WTC11 (cell line): ENCODE results near the gene TET1. TPM values are rescaled to one million over a fixed set of nuclear protein-coding genes. Genes with fewer than 3 reads are reported as not detected.

ENCODE experiments used
- ATAC-seq: fragments of 200-7000 bp; cut with Tn5 transposase; 2 replicates; pipeline ENCODE4 v1.10.0; 2021; ENCODE audit warnings: mild to moderate bottlenecking, moderate library complexity
- CTCF ChIA-PET: fragments of 300-600 bp; sonication (Branson Sonifier 250); formaldehyde crosslinking; loops from one replicate; lab custom pipeline; 2021; ENCODE audit warnings: antibody characterized with exemption; lab: Charles Lee
- POLR2A ChIA-PET: fragments of 350-600 bp; sonication (Branson Sonifier 250); formaldehyde crosslinking; loops from one replicate; lab custom pipeline; 2021; ENCODE audit warnings: antibody characterized with exemption; lab: Charles Lee
- DNase-seq: peaks from one replicate; pipeline ENCODE4 v3.0.0; 2021; ENCODE audit warnings: low spot score
- H3K27ac Mint-ChIP-seq: 2 replicates; pipeline ENCODE4 v1.8.0; 2021; ENCODE audit warnings: mixed read lengths
- H3K27me3 Mint-ChIP-seq: 2 replicates; pipeline ENCODE4 v1.8.0; 2021; ENCODE audit warnings: low read depth, mild to moderate bottlenecking, moderate library complexity, mixed read lengths
- H3K36me3 Mint-ChIP-seq: 2 replicates; pipeline ENCODE4 v1.8.0; 2021; ENCODE audit warnings: mixed read lengths
- H3K4me1 Mint-ChIP-seq: 2 replicates; pipeline ENCODE4 v1.8.0; 2022; ENCODE audit warnings: mixed read lengths
- H3K4me3 Mint-ChIP-seq: 2 replicates; pipeline ENCODE4 v1.8.0; 2021; ENCODE audit warnings: mild to moderate bottlenecking, moderate library complexity, mixed read lengths
- H3K9me3 Mint-ChIP-seq: 2 replicates; pipeline ENCODE4 v1.8.0; 2021; ENCODE audit warnings: mixed read lengths
- CREB1 ChIP-seq: sonication (generic); formaldehyde crosslinking; IDR thresholded peaks from 2 replicates; pipeline ENCODE4 v1.8.0; 2023; ENCODE audit warnings: mild to moderate bottlenecking, missing genetic modification reagents
- CREM ChIP-seq: sonication (generic); formaldehyde crosslinking; IDR thresholded peaks from 2 replicates; pipeline ENCODE4 v1.8.1; 2022; ENCODE audit warnings: mild to moderate bottlenecking, missing genetic modification reagents, moderate library complexity
- FOXP1 ChIP-seq: sonication (generic); formaldehyde crosslinking; IDR thresholded peaks from 2 replicates; pipeline ENCODE4 v1.8.0; 2022; ENCODE audit warnings: missing genetic modification reagents, mild to moderate bottlenecking, moderate library complexity, borderline replicate concordance
- NFATC4 ChIP-seq: fragments of 250-450 bp; sonication (Bioruptor Pico); IDR thresholded peaks from 2 replicates; pipeline ENCODE4 v1.9.0; 2021; ENCODE audit warnings: mild to moderate bottlenecking
- NR3C1 ChIP-seq: sonication (generic); formaldehyde crosslinking; conservative IDR thresholded peaks from 2 replicates; pipeline ENCODE4 v1.8.1; 2023; ENCODE audit warnings: low read depth, mild to moderate bottlenecking, missing genetic modification reagents
- TCF7 ChIP-seq: sonication (generic); formaldehyde crosslinking; IDR thresholded peaks from 2 replicates; pipeline ENCODE4 v1.8.0; 2022; ENCODE audit warnings: mild to moderate bottlenecking, low read depth, missing genetic modification reagents, moderate library complexity
- TEAD1 ChIP-seq: sonication (generic); formaldehyde crosslinking; IDR thresholded peaks from 2 replicates; pipeline ENCODE4 v1.8.0; 2022; ENCODE audit warnings: mild to moderate bottlenecking, missing genetic modification reagents
- ZNF263 ChIP-seq: sonication (generic); formaldehyde crosslinking; IDR thresholded peaks from 2 replicates; pipeline ENCODE4 v1.8.1; 2022; ENCODE audit warnings: low read depth, mild to moderate bottlenecking, moderate library complexity, missing genetic modification reagents
- ZNF396 ChIP-seq: fragments of 250-450 bp; sonication (Bioruptor Pico); IDR thresholded peaks from 2 replicates; pipeline ENCODE4 v1.8.0; 2021; ENCODE audit warnings: mild to moderate bottlenecking, moderate library complexity, borderline replicate concordance
- total RNA-seq: library from RNA; stranded (reverse); gene quantifications from 3 replicates; pipeline ENCODE4 v1.2.3, GENCODE V29; 2021
- TF ChIP-seq, protein P1 (sequence below): sonication (generic); formaldehyde crosslinking; IDR thresholded peaks from 2 replicates; pipeline ENCODE4 v1.8.0; 2023; ENCODE audit warnings: missing genetic modification reagents, mild to moderate bottlenecking, borderline replicate concordance
- TF ChIP-seq, protein P2 (sequence below): sonication (generic); formaldehyde crosslinking; IDR thresholded peaks from 2 replicates; pipeline ENCODE4 v1.8.1; 2023; ENCODE audit warnings: mild to moderate bottlenecking, missing genetic modification reagents, moderate library complexity
- TF ChIP-seq, protein P3 (sequence below): sonication (generic); formaldehyde crosslinking; IDR thresholded peaks from 2 replicates; pipeline ENCODE4 v1.8.0; 2023; ENCODE audit warnings: missing genetic modification reagents
- TF ChIP-seq, protein P4 (sequence below): sonication (generic); formaldehyde crosslinking; conservative IDR thresholded peaks from 2 replicates; pipeline ENCODE4 v1.8.1; 2022; ENCODE audit warnings: mild to moderate bottlenecking, missing genetic modification reagents
- TF ChIP-seq, protein P5 (sequence below): fragments of 250-450 bp; sonication (Bioruptor Pico); IDR thresholded peaks from 2 replicates; pipeline ENCODE4 v1.9.0; 2021; ENCODE audit warnings: mild to moderate bottlenecking, borderline replicate concordance
- TF ChIP-seq, protein P6 (sequence below): fragments of 250-450 bp; sonication (Bioruptor Pico); IDR thresholded peaks from 2 replicates; pipeline ENCODE4 v2.1.2; 2022; ENCODE audit warnings: mild to moderate bottlenecking, moderate library complexity
- TF ChIP-seq, protein P7 (sequence below): sonication (generic); formaldehyde crosslinking; IDR thresholded peaks from 2 replicates; pipeline ENCODE4 v1.8.1; 2022; ENCODE audit warnings: mild to moderate bottlenecking, moderate library complexity, missing genetic modification reagents

The TET1 gene
- total RNA-seq, 1 experiment from 2014 or later = 71.4 TPM

DNA sequence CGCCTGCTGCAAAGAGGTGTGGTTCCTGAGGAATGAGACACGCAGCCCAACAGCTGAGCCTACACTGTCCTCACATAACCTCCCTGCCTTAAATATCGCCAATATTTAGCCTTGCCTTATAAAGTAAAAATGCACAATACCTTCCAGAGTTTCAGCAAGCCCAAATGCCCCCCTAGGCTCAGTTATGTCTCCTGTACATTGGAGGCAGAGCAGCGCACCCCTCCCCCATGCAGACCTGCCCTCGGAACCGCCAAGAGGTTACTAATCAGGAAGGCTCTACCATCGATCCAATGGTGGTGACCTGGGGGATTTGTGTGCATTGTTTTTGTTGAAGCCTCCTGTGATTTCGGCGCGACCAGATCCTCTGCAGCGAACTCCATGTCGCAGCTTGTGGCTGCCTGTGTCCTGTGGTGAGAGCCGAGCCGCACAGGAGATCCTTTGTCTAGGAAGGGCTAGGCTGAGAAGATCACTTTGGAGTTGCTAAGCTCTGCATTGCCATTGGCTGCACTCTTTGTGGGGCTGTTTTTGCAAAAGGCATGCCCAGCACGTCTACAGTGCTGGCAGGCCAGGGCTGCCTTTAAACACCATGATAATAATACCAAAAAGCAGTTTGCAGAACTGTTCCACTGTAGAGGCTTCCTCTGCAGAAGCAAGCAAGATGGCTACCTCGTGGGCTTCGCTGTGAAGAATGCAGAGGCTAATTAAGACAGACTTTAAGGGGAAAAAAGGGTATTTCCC lies 40.1 kb downstream of the TET1 start (continued):
- TF ChIP-seq, protein P1, sequence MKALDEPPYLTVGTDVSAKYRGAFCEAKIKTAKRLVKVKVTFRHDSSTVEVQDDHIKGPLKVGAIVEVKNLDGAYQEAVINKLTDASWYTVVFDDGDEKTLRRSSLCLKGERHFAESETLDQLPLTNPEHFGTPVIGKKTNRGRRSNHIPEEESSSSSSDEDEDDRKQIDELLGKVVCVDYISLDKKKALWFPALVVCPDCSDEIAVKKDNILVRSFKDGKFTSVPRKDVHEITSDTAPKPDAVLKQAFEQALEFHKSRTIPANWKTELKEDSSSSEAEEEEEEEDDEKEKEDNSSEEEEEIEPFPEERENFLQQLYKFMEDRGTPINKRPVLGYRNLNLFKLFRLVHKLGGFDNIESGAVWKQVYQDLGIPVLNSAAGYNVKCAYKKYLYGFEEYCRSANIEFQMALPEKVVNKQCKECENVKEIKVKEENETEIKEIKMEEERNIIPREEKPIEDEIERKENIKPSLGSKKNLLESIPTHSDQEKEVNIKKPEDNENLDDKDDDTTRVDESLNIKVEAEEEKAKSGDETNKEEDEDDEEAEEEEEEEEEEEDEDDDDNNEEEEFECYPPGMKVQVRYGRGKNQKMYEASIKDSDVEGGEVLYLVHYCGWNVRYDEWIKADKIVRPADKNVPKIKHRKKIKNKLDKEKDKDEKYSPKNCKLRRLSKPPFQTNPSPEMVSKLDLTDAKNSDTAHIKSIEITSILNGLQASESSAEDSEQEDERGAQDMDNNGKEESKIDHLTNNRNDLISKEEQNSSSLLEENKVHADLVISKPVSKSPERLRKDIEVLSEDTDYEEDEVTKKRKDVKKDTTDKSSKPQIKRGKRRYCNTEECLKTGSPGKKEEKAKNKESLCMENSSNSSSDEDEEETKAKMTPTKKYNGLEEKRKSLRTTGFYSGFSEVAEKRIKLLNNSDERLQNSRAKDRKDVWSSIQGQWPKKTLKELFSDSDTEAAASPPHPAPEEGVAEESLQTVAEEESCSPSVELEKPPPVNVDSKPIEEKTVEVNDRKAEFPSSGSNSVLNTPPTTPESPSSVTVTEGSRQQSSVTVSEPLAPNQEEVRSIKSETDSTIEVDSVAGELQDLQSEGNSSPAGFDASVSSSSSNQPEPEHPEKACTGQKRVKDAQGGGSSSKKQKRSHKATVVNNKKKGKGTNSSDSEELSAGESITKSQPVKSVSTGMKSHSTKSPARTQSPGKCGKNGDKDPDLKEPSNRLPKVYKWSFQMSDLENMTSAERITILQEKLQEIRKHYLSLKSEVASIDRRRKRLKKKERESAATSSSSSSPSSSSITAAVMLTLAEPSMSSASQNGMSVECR (CRISPR knock-in tag) = peak; percentile 90
- TF ChIP-seq, protein P2, sequence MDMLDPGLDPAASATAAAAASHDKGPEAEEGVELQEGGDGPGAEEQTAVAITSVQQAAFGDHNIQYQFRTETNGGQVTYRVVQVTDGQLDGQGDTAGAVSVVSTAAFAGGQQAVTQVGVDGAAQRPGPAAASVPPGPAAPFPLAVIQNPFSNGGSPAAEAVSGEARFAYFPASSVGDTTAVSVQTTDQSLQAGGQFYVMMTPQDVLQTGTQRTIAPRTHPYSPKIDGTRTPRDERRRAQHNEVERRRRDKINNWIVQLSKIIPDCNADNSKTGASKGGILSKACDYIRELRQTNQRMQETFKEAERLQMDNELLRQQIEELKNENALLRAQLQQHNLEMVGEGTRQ (CRISPR knock-in tag) = no peak
- TF ChIP-seq, protein P3, sequence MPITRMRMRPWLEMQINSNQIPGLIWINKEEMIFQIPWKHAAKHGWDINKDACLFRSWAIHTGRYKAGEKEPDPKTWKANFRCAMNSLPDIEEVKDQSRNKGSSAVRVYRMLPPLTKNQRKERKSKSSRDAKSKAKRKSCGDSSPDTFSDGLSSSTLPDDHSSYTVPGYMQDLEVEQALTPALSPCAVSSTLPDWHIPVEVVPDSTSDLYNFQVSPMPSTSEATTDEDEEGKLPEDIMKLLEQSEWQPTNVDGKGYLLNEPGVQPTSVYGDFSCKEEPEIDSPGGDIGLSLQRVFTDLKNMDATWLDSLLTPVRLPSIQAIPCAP (CRISPR knock-in tag) = no peak
- TF ChIP-seq, protein P4, sequence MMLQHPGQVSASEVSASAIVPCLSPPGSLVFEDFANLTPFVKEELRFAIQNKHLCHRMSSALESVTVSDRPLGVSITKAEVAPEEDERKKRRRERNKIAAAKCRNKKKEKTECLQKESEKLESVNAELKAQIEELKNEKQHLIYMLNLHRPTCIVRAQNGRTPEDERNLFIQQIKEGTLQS (CRISPR knock-in tag) = no peak
- TF ChIP-seq CREB1 (CRISPR knock-in tag) = peak; percentile 14; the same call in 1 of the 2 replicates
- no peak for TF ChIP-seq ZNF396 (CRISPR knock-in tag)
- TF ChIP-seq TEAD1 (CRISPR knock-in tag) = peak; percentile 86
- TF ChIP-seq, protein P5, sequence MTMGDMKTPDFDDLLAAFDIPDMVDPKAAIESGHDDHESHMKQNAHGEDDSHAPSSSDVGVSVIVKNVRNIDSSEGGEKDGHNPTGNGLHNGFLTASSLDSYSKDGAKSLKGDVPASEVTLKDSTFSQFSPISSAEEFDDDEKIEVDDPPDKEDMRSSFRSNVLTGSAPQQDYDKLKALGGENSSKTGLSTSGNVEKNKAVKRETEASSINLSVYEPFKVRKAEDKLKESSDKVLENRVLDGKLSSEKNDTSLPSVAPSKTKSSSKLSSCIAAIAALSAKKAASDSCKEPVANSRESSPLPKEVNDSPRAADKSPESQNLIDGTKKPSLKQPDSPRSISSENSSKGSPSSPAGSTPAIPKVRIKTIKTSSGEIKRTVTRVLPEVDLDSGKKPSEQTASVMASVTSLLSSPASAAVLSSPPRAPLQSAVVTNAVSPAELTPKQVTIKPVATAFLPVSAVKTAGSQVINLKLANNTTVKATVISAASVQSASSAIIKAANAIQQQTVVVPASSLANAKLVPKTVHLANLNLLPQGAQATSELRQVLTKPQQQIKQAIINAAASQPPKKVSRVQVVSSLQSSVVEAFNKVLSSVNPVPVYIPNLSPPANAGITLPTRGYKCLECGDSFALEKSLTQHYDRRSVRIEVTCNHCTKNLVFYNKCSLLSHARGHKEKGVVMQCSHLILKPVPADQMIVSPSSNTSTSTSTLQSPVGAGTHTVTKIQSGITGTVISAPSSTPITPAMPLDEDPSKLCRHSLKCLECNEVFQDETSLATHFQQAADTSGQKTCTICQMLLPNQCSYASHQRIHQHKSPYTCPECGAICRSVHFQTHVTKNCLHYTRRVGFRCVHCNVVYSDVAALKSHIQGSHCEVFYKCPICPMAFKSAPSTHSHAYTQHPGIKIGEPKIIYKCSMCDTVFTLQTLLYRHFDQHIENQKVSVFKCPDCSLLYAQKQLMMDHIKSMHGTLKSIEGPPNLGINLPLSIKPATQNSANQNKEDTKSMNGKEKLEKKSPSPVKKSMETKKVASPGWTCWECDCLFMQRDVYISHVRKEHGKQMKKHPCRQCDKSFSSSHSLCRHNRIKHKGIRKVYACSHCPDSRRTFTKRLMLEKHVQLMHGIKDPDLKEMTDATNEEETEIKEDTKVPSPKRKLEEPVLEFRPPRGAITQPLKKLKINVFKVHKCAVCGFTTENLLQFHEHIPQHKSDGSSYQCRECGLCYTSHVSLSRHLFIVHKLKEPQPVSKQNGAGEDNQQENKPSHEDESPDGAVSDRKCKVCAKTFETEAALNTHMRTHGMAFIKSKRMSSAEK (CRISPR knock-in tag) = no peak

DNA sequence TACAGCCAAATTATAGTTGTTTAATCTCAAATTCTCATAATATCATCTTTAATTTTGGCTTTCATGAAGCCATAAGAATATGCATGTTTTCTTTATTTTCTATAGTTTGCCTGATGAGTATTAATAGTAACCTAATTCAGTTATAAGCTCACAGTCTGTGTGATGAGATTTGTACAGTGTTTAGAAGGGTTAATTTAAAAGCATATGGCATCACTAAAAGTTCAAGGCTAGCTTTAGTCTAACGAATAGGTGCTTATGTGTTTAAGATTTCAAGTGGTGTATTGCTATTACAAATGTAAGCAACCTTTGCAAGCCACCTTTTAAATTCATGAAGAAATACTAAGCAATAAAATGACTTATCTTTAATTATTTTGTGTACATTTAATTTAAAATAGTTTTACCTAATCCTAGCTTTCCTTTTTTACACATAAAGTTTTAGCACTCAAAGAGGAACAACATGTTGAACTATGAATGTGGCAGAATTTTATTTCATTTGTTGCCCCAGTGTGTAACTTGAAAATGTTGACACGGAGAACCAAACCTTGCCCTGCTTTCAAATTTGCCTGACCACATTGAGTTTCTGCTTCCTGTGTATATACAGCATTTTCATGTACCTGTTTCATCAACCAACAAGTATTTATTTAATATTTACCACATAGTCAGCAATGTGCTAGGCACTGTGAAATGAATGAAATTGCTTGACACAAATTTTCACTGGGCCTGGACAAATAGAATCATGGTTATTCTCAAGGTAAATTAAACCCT lies 41.5 kb downstream of the TET1 start:
- peak overlapping the region; percentile 97 for H3K27ac Mint-ChIP-seq
- CTCF ChIA-PET = interaction anchor here (2.7 kb wide), 1 partner anchor 51 kb away, joined by 16 read pairs; no protein-coding TSS in a partner anchor
- H3K9me3 Mint-ChIP-seq = no peaks in the 10 kb centered on the region
- H3K4me1 Mint-ChIP-seq = peaks cover 70% of the 10 kb centered on the region
- DNase-seq = no peak
- POLR2A ChIA-PET = interaction anchor here (3.9 kb wide), 1 partner anchor 40 kb away, joined by 61 read pairs; the partner anchor contains the start of gene TET1
- no peaks in the 10 kb centered on the region for H3K27me3 Mint-ChIP-seq
- no peak for ATAC-seq
- peak overlapping the region; percentile 67 for H3K4me3 Mint-ChIP-seq
- H3K36me3 Mint-ChIP-seq = peaks cover 23% of the 10 kb centered on the region
- TF ChIP-seq ZNF263 (CRISPR knock-in tag) (no peak), FOXP1 (CRISPR knock-in tag) (no peak), CREM (no peak), NFATC4 (CRISPR knock-in tag) (no peak), TCF7 (CRISPR knock-in tag) (no peak), NR3C1 (CRISPR knock-in tag) (no peak)
- TF ChIP-seq, protein P6, sequence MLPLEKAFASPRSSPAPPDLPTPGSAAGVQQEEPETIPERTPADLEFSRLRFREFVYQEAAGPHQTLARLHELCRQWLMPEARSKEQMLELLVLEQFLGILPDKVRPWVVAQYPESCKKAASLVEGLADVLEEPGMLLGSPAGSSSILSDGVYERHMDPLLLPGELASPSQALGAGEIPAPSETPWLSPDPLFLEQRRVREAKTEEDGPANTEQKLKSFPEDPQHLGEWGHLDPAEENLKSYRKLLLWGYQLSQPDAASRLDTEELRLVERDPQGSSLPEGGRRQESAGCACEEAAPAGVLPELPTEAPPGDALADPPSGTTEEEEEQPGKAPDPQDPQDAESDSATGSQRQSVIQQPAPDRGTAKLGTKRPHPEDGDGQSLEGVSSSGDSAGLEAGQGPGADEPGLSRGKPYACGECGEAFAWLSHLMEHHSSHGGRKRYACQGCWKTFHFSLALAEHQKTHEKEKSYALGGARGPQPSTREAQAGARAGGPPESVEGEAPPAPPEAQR (CRISPR knock-in tag) = no peak
- TF ChIP-seq, protein P7, sequence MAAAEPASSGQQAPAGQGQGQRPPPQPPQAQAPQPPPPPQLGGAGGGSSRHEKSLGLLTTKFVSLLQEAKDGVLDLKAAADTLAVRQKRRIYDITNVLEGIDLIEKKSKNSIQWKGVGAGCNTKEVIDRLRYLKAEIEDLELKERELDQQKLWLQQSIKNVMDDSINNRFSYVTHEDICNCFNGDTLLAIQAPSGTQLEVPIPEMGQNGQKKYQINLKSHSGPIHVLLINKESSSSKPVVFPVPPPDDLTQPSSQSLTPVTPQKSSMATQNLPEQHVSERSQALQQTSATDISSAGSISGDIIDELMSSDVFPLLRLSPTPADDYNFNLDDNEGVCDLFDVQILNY = no peak
